ENCODE data around the gene RBM34. TPM values are rescaled to one million over a fixed set of nuclear protein-coding genes. Genes with fewer than 3 reads are reported as not detected.

The RBM34 gene
- total and polyA plus RNA-seq, 8 donors, result 9.8 to 79.7 (median 56.7) TPM; not detected in 1

DNA sequence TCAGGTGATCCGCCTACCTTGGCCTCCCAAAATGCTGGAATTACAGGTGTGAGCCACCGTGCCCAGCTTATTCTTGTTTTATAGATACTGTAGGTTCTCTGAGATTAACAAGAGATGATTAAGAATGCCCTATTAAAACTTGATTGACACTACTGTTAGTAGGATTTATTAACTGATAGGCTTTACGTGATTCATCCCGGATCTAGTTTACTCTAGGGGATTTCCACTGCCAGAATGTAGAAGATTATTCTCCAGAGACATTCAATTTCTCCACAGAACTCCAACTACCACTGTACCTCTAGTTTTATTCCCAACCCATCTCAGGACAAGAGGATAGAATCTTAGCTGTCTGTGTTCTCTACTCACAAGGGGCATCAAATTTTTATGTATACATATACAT lies 26.3 kb upstream of the RBM34 start:
- no peak for DNase-seq
- WGBS, 5 donors, result 85 to 93% (median 90%) methylated on average over 4 of the region's 4 CpGs
- no peak overlapping the region for H3K27ac ChIP-seq
- TF ChIP-seq EP300 (IDR thresholded peaks at IDR 0.05) (no peak), POLR2AphosphoS5 (IDR thresholded peaks at IDR 0.05) (no peak), POLR2A (IDR thresholded peaks at IDR 0.05) (no peak)
- TF ChIP-seq, protein P1, sequence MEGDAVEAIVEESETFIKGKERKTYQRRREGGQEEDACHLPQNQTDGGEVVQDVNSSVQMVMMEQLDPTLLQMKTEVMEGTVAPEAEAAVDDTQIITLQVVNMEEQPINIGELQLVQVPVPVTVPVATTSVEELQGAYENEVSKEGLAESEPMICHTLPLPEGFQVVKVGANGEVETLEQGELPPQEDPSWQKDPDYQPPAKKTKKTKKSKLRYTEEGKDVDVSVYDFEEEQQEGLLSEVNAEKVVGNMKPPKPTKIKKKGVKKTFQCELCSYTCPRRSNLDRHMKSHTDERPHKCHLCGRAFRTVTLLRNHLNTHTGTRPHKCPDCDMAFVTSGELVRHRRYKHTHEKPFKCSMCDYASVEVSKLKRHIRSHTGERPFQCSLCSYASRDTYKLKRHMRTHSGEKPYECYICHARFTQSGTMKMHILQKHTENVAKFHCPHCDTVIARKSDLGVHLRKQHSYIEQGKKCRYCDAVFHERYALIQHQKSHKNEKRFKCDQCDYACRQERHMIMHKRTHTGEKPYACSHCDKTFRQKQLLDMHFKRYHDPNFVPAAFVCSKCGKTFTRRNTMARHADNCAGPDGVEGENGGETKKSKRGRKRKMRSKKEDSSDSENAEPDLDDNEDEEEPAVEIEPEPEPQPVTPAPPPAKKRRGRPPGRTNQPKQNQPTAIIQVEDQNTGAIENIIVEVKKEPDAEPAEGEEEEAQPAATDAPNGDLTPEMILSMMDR (IDR thresholded peaks at IDR 0.05), result no peak
- H3K4me3 ChIP-seq, result no peak overlapping the region
- intact Hi-C loops (cut with DNase I; ENCODE audit: low total_unique reads), result no loop called here
- no peaks in the 10 kb centered on the region for H3K27me3 ChIP-seq
- H3K36me3 ChIP-seq, result peaks cover 9 to 74% (median 62%) of the 10 kb centered on the region in 4 donors
- no peaks in the 10 kb centered on the region for H3K9me3 ChIP-seq
- peaks cover 0 to 5% (median 0%) of the 10 kb centered on the region in 4 donors for H3K4me1 ChIP-seq

DNA sequence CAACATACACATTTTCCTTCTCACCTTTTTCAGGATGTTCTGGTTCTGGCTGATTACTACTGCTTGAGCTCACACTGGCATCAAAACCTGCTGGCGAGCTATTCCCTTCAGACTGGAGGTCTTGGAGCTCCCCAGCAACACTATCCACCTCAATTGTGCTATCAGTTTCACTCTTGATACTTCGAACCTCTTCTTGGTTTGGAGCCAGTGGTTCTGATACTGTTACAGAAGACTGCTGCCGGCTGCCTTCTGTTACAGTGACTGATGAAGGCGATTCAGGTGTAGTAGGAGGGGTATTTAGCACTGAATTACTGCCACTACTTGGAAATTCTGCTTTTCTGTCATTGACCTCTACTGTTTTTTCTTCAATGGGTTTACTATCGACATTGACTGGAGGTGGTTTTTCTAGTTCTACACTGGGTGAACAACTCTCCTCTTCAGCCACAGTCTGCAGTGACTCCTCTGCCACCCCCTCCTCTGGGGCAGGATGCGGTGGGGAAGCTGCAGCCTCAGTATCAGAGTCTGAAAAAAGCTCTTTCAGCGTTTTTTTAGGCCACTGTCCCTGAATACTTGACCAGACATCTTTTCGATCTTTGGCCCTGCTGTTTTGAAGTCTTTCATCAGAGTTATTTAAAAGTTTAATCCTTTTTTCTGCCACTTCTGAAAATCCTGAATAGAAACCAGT lies 20.7 kb upstream of the RBM34 start:
- no peaks in the 10 kb centered on the region for H3K9me3 ChIP-seq
- TF ChIP-seq POLR2A (IDR thresholded peaks at IDR 0.05) (no peak), POLR2AphosphoS5 (IDR thresholded peaks at IDR 0.05) (no peak), EP300 (IDR thresholded peaks at IDR 0.05) (no peak)
- TF ChIP-seq, protein P1 (IDR thresholded peaks at IDR 0.05), result no peak
- intact Hi-C loops (cut with DNase I; ENCODE audit: low total_unique reads), result no loop called here
- no peak overlapping the region for H3K27ac ChIP-seq
- peaks cover 5 to 72% (median 58%) of the 10 kb centered on the region in 4 donors for H3K36me3 ChIP-seq
- DNase-seq, result no peak
- no peak overlapping the region for H3K4me3 ChIP-seq
- WGBS, 5 donors, result 81 to 87% (median 84%) methylated on average over 8 of the region's 8 CpGs
- H3K4me1 ChIP-seq, result no peaks in the 10 kb centered on the region
- no peaks in the 10 kb centered on the region for H3K27me3 ChIP-seq

DNA sequence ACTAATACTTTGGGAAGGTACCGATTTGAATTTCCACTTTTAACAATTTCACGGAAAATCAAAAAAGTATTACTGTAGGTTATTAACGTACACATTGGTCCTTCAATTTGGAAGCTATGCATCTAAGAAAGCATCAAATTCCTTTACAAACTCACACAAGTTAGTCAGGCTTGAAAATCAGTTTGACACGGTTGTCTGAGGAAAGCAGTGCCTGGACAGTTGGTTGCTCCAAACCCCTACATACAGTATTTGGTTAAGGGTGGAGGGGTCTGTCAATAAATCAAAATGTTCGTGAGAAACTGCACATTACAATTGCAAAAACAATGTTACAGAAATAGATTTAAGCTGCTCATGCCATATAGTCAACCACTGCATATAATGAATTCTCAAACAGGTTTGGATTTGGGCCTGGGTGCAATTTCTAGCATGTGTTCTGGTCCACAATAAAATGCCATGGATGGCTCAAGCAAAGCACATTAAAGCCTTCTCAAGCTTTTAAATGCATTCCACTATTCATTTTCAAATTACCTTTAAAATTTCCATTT lies 19.9 kb upstream of the RBM34 start:
- H3K27me3 ChIP-seq, result no peaks in the 10 kb centered on the region
- no peak for DNase-seq
- peaks cover 9 to 72% (median 59%) of the 10 kb centered on the region in 4 donors for H3K36me3 ChIP-seq
- no peaks in the 10 kb centered on the region for H3K4me1 ChIP-seq
- WGBS, 5 donors, result 87 to 92% (median 90%) methylated on average over 5 of the region's 5 CpGs
- no peak overlapping the region for H3K4me3 ChIP-seq
- H3K9me3 ChIP-seq, result no peaks in the 10 kb centered on the region
- TF ChIP-seq POLR2A (IDR thresholded peaks at IDR 0.05), result no peak
- TF ChIP-seq EP300 (IDR thresholded peaks at IDR 0.05), result no peak
- TF ChIP-seq, protein P1 (IDR thresholded peaks at IDR 0.05), result no peak
- TF ChIP-seq POLR2AphosphoS5 (IDR thresholded peaks at IDR 0.05), result no peak
- intact Hi-C loops (cut with DNase I; ENCODE audit: low total_unique reads), result no loop called here
- H3K27ac ChIP-seq, result no peak overlapping the region

DNA sequence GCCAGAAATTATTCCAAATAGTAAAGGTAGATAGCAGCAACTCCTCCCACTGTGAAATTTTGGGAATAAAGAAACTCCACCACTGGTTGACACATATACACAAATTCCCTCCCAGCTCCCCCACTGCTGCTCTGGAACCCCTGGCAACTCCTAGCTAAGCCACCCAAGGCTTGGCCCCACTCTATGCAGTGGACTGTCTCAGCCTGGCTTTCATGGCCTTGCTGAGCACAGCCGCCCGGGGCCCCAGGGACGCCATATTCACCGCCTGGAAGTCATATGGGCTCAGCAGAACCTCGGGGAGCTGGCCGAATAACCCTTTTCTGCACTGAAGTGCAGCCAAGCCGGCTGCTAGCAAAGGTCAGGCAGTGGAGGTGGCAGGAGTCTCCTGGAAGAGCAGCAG lies 15.4 kb upstream of the RBM34 start:
- TF ChIP-seq, protein P1 (IDR thresholded peaks at IDR 0.05), result no peak
- TF ChIP-seq POLR2A (IDR thresholded peaks at IDR 0.05), result no peak
- TF ChIP-seq EP300 (IDR thresholded peaks at IDR 0.05), result no peak
- TF ChIP-seq POLR2AphosphoS5 (IDR thresholded peaks at IDR 0.05), result no peak
- H3K4me3 ChIP-seq, result no peak overlapping the region
- DNase-seq, result no peak
- peaks cover 24 to 80% (median 71%) of the 10 kb centered on the region in 4 donors for H3K36me3 ChIP-seq
- H3K27me3 ChIP-seq, result no peaks in the 10 kb centered on the region
- no peak overlapping the region for H3K27ac ChIP-seq
- no peaks in the 10 kb centered on the region for H3K4me1 ChIP-seq
- no peaks in the 10 kb centered on the region for H3K9me3 ChIP-seq
- WGBS, 5 donors, result 81 to 93% (median 88%) methylated on average over 7 of the region's 7 CpGs
- intact Hi-C loops (cut with DNase I; ENCODE audit: low total_unique reads), result no loop called here

Measured in stomach (tissue), 9 donors.